Activated T-helper 2 cell treated with anti-CD3 and anti-CD28 coated beads, Interferon-gamma antibody, Interleukin-2, Interleukin-4, amounts not matched to agents 10 μg/mL and 5 μg/mL and 100 μg/mL, durations not matched to agents 14 hours and 24 hours and 36 hours (primary cell): ENCODE measurements around the gene ANGPTL4. TPM values are rescaled to one million over a fixed set of nuclear protein-coding genes. Genes with fewer than 3 reads are reported as not detected.
"Not testable (repeated sequence)": the region's sequence is repeated elsewhere in the genome, so short reads cannot be mapped to it uniquely, and the experiment has no call there.

Experiments
- DNase-seq: peaks from one replicate; pipeline ENCODE4 v3.0.0; 2021; ENCODE audit warnings: low spot score
- H3K27ac Mint-ChIP-seq: one replicate; pipeline ENCODE4 v1.8.0; 2021; ENCODE audit warnings: mixed read lengths
- H3K27me3 Mint-ChIP-seq: one replicate; pipeline ENCODE4 v1.8.0; 2021; ENCODE audit warnings: low read depth, mixed read lengths
- H3K36me3 Mint-ChIP-seq: one replicate; pipeline ENCODE4 v1.8.0; 2021; ENCODE audit warnings: low read depth, mixed read lengths
- H3K4me1 Mint-ChIP-seq: one replicate; pipeline ENCODE4 v1.8.0; 2021; ENCODE audit warnings: low read depth, mixed read lengths
- H3K4me3 Mint-ChIP-seq: one replicate; pipeline ENCODE4 v1.8.0; 2021; ENCODE audit warnings: low read depth, mild to moderate bottlenecking, moderate library complexity, mixed read lengths
- H3K9me3 Mint-ChIP-seq: one replicate; pipeline ENCODE4 v1.8.0; 2021; ENCODE audit warnings: mixed read lengths
- intact Hi-C: fragments of 100-400 bp; cut with micrococcal nuclease; formaldehyde crosslinking; loops from one replicate; pipeline ENCODE4 v1.15.1; 2023
- total RNA-seq: library from RNA; stranded (reverse); gene quantifications from 2 replicates; pipeline ENCODE4 v1.2.3, GENCODE V29; 2022

Gene ANGPTL4
- total RNA-seq, 1 donor from 2014 or later, result 7.1 TPM

- no peaks in the 10 kb centered on the region for H3K27me3 Mint-ChIP-seq
- H3K9me3 Mint-ChIP-seq, result no peaks in the 10 kb centered on the region
- H3K4me1 Mint-ChIP-seq, result no peaks in the 10 kb centered on the region
- H3K36me3 Mint-ChIP-seq, result peaks cover 22% of the 10 kb centered on the region
- no peak for DNase-seq
- H3K27ac Mint-ChIP-seq, result no peak overlapping the region
- intact Hi-C loops, result no loop called here
- H3K4me3 Mint-ChIP-seq, result no peak overlapping the region
These were observed 39.8 kb downstream of the ANGPTL4 start for GRCh38 chr19:8403820-8404109.

- no peak for DNase-seq
- no peaks in the 10 kb centered on the region for H3K4me1 Mint-ChIP-seq
- intact Hi-C loops, result no loop called here
- H3K27ac Mint-ChIP-seq, result no peak overlapping the region
- peaks cover 22% of the 10 kb centered on the region for H3K36me3 Mint-ChIP-seq
- H3K27me3 Mint-ChIP-seq, result no peaks in the 10 kb centered on the region
- no peak overlapping the region for H3K4me3 Mint-ChIP-seq
- no peaks in the 10 kb centered on the region for H3K9me3 Mint-ChIP-seq
These were observed 40.6 kb downstream of the ANGPTL4 start for GRCh38 chr19:8404391-8405151.

- not testable (repeated sequence) for H3K36me3 Mint-ChIP-seq, H3K4me1 Mint-ChIP-seq, H3K27ac Mint-ChIP-seq, H3K27me3 Mint-ChIP-seq, H3K9me3 Mint-ChIP-seq, DNase-seq, H3K4me3 Mint-ChIP-seq
- intact Hi-C loops, result loop anchor here (10.0 kb wide), 2 partner anchors 104 to 174 kb away; partner anchors contain the start of gene ZNF414
These were observed 46.8 kb downstream of the ANGPTL4 start for GRCh38 chr19:8410718-8411117.

GRCh38 chr19:8412783-8413628, 49.1 kb downstream of the ANGPTL4 start, which contains the start of gene MARCHF2:
MARCHF2 (plus strand) TSS chr19:8413305; CDS start chr19:8421841, 8,536 bp downstream.
- Mint-ChIP-seq H3K4me3 (peak within 1 kb of the TSS; percentile 65), H3K36me3 (no peaks in the 10 kb centered on the region), H3K4me1 (peaks cover 7% of the 10 kb centered on the region), H3K27me3 (no peaks in the 10 kb centered on the region), H3K9me3 (no peaks in the 10 kb centered on the region), H3K27ac (no peak within 1 kb of the TSS)
- peak; percentile 94 for DNase-seq
- intact Hi-C loops, result loop anchor here (10.0 kb wide), 2 partner anchors 102 to 172 kb away; partner anchors contain the start of gene ZNF414

- H3K9me3 Mint-ChIP-seq, result no peaks in the 10 kb centered on the region
- peaks cover 7% of the 10 kb centered on the region for H3K4me1 Mint-ChIP-seq
- no peaks in the 10 kb centered on the region for H3K36me3 Mint-ChIP-seq
- H3K27ac Mint-ChIP-seq, result no peak overlapping the region
- peak overlapping the region; percentile 65 for H3K4me3 Mint-ChIP-seq
- no peaks in the 10 kb centered on the region for H3K27me3 Mint-ChIP-seq
- intact Hi-C loops, result loop anchor here (10.0 kb wide), 2 partner anchors 101 to 171 kb away; partner anchors contain the start of gene ZNF414
- DNase-seq, result no peak
These were observed 49.7 kb downstream of the ANGPTL4 start for GRCh38 chr19:8413629-8413995.

- Mint-ChIP-seq H3K36me3 (no peaks in the 10 kb centered on the region), H3K4me3 (no peak overlapping the region)
- DNase-seq, result no peak
These were observed 52.8 kb downstream of the ANGPTL4 start for GRCh38 chr19:8416796-8417195.

GRCh38 chr19:8421484-8422461, 57.8 kb downstream of the ANGPTL4 start:
- Mint-ChIP-seq H3K9me3 (no peaks in the 10 kb centered on the region), H3K4me3 (no peak overlapping the region), H3K27me3 (no peaks in the 10 kb centered on the region), H3K27ac (no peak overlapping the region), H3K4me1 (no peaks in the 10 kb centered on the region), H3K36me3 (no peaks in the 10 kb centered on the region)
- no peak for DNase-seq
- intact Hi-C loops, result no loop called here

More at GRCh38 chr19:8416796-8417195, 52.8 kb downstream of the ANGPTL4 start:
- H3K4me1 Mint-ChIP-seq, result peaks cover 4% of the 10 kb centered on the region
- no peaks in the 10 kb centered on the region for H3K27me3 Mint-ChIP-seq
- intact Hi-C loops, result loop anchor here (10.0 kb wide), 2 partner anchors 98 to 168 kb away; partner anchors contain the start of gene ZNF414
- H3K9me3 Mint-ChIP-seq, result no peaks in the 10 kb centered on the region
- no peak overlapping the region for H3K27ac Mint-ChIP-seq

GRCh38 chr19:8423817-8424223, 59.9 kb downstream of the ANGPTL4 start:
- Mint-ChIP-seq H3K36me3 (no peaks in the 10 kb centered on the region), H3K27me3 (no peaks in the 10 kb centered on the region), H3K27ac (no peak overlapping the region)

More at GRCh38 chr19:8423817-8424223, 59.9 kb downstream of the ANGPTL4 start:
- no peaks in the 10 kb centered on the region for H3K9me3 Mint-ChIP-seq
- no peak for DNase-seq
- no peaks in the 10 kb centered on the region for H3K4me1 Mint-ChIP-seq
- no peak overlapping the region for H3K4me3 Mint-ChIP-seq
- intact Hi-C loops, result no loop called here

Other genes starting within 250 kb of the ANGPTL4 start
- not detected in 2 replicates for gene FBN3, start 214.6 kb upstream of the ANGPTL4 start, total RNA-seq
- 29.1 and 30.0 TPM in 2 replicates for gene CERS4, start 154.8 kb upstream of the ANGPTL4 start, total RNA-seq
- 90.0 and 90.2 TPM in 2 replicates for gene CD320, start 55.8 kb upstream of the ANGPTL4 start, total RNA-seq
- gene NDUFA7, start 42.8 kb upstream of the ANGPTL4 start, total RNA-seq, result 48.6 and 54.5 TPM in 2 replicates
- 1,945 and 1,967 TPM in 2 replicates for gene RPS28, start 42.7 kb upstream of the ANGPTL4 start, total RNA-seq
- gene KANK3, start 20.9 kb upstream of the ANGPTL4 start, total RNA-seq, result 0.89 and 1.7 TPM in 2 replicates
- 85.9 and 86.1 TPM in 2 replicates for gene RAB11B, start 26.2 kb downstream of the ANGPTL4 start, total RNA-seq
- 10.2 and 13.0 TPM in 2 replicates for gene MARCHF2, start 49.1 kb downstream of the ANGPTL4 start, total RNA-seq
- gene HNRNPM, start 80.8 kb downstream of the ANGPTL4 start, total RNA-seq, result 336 and 347 TPM in 2 replicates
- 0.43 and 0.83 TPM in 2 replicates for gene PRAM1, start 138.5 kb downstream of the ANGPTL4 start, total RNA-seq
- gene ZNF414, start 150.0 kb downstream of the ANGPTL4 start, total RNA-seq, result 22.5 and 23.6 TPM in 2 replicates
- gene MYO1F, start 213.3 kb downstream of the ANGPTL4 start, total RNA-seq, result 43.9 and 47.4 TPM in 2 replicates
- 0.71 and 0.80 TPM in 2 replicates for gene ADAMTS10, start 246.6 kb downstream of the ANGPTL4 start, total RNA-seq